Measurements from ENCODE around the gene PYCARD.

- TF ChIP-seq SIN3A (IDR thresholded peaks at IDR 0.05; ENCODE audit: borderline replicate concordance, insufficient read depth, low read length) (no peak), FOXP2 (optimal IDR thresholded peaks at IDR 0.05; ENCODE audit: borderline replicate concordance, extremely low read depth, extremely low read length, insufficient read depth) (no peak), POLR2AphosphoS5 (IDR thresholded peaks at IDR 0.05; ENCODE audit: low read depth, low read length) (no peak), TAF1 (IDR thresholded peaks at IDR 0.05; ENCODE audit: borderline replicate concordance, insufficient read depth, low read length) (no peak)
Observed at GRCh38 chr16:31201582-31202413, 762 bp downstream of the PYCARD start.
